B cell (primary cell): ENCODE results near the gene ARL4A. TPM values are rescaled to one million over a fixed set of nuclear protein-coding genes. Genes with fewer than 3 reads are reported as not detected.

ENCODE experiments used
- ATAC-seq: fragments of 200-7000 bp; cut with Tn5 transposase; one replicate; pipeline ENCODE4 v1.10.0; 2021; ENCODE audit warnings: low read depth, mild to moderate bottlenecking, moderate number of reproducible peaks, moderate library complexity
- CTCF ChIA-PET: fragments of 350-600 bp; sonication (Branson Sonifier 250); formaldehyde crosslinking; loops from one replicate; lab custom pipeline; 2021; ENCODE audit warnings: antibody characterized with exemption, inconsistent platforms; lab: Charles Lee
- POLR2A ChIA-PET: fragments of 350-600 bp; sonication (Branson Sonifier 250); formaldehyde crosslinking; loops from one replicate; lab custom pipeline; 2021; ENCODE audit warnings: antibody characterized with exemption; lab: Charles Lee
- DNase-seq: peaks from one replicate; pipeline ENCODE4 v3.0.0; 2013
- H2AFZ ChIP-seq: 2 replicates; pipeline ENCODE4 v1.6.1; 2012; ENCODE audit warnings: mild to moderate bottlenecking, low read depth, low read length; ENCODE audit not compliant: insufficient read depth, poor library complexity, severe bottlenecking
- H3K27ac ChIP-seq, 2 donors: 1 replicate in 1 of 2; 2 replicates in 1 of 2; pipeline ENCODE4 v1.5.1; 2012 to 2013; ENCODE audit warnings: low read length in 2 of 2, mild to moderate bottlenecking in 2 of 2, moderate library complexity in 1 of 2
- H3K27me3 ChIP-seq, 4 experiments: fragments of 200-600 bp in 1 of 4; sonication (generic) in 1 of 4; replicated peaks in 1 of 4; 1 replicate in 2 of 4; 2 replicates in 2 of 4; pipeline versions ENCODE4 v1.6.1 to v1.7.0; 2013 to 2016; ENCODE audit warnings: low read length in 3 of 4, mild to moderate bottlenecking in 2 of 4, mixed read lengths in 1 of 4, moderate library complexity in 1 of 4; ENCODE audit not compliant: insufficient read depth in 4 of 4, control insufficient read depth in 3 of 4; ENCODE audit errors: control extremely low read depth in 1 of 4
- H3K36me3 ChIP-seq, 2 experiments: replicated peaks in 1 of 2; 1 replicate in 1 of 2; 2 replicates in 1 of 2; pipeline versions ENCODE4 v1.6.1 to v1.7.1; 2013; ENCODE audit warnings: low read length in 1 of 2; ENCODE audit not compliant: insufficient read depth in 2 of 2, control insufficient read depth in 1 of 2; ENCODE audit errors: control extremely low read depth in 1 of 2, extremely low read depth in 1 of 2
- H3K4me1 ChIP-seq, 2 donors: fragments of 200-600 bp in 1 of 2; sonication (generic) in 1 of 2; 1 replicate in 1 of 2; 2 replicates in 1 of 2; pipeline versions ENCODE4 v1.5.1 to v1.6.1; 2013 to 2017; ENCODE audit warnings: low read length in 2 of 2; ENCODE audit not compliant: control insufficient read depth in 2 of 2, insufficient read depth in 2 of 2
- H3K4me2 ChIP-seq: replicated peaks from 2 replicates; pipeline ENCODE3; 2012; ENCODE audit warnings: mild to moderate bottlenecking, low read depth, low read length; ENCODE audit not compliant: poor library complexity, severe bottlenecking
- H3K4me3 ChIP-seq, 5 experiments: fragments of 200-600 bp in 1 of 5; sonication (generic) in 1 of 5; 1 replicate in 3 of 5; 2 replicates in 2 of 5; pipeline versions ENCODE4 v1.5.1 to v1.7.0; 2011 to 2016; ENCODE audit warnings: low read length in 4 of 5, mild to moderate bottlenecking in 4 of 5, low read depth in 2 of 5, control low read depth in 1 of 5, moderate library complexity in 1 of 5; ENCODE audit not compliant: insufficient read depth in 1 of 5; ENCODE audit errors: control extremely low read depth in 1 of 5, extremely low read depth in 1 of 5
- H3K79me2 ChIP-seq: fragments of 200-600 bp; sonication (generic); one replicate; pipeline ENCODE4 v1.6.0; 2016; ENCODE audit warnings: low read length; ENCODE audit not compliant: control insufficient read depth, insufficient read depth
- H3K9ac ChIP-seq: fragments of 200-600 bp; sonication (generic); 2 replicates; pipeline ENCODE4 v1.6.1; 2017; ENCODE audit warnings: mild to moderate bottlenecking, low read length, moderate library complexity
- H3K9me3 ChIP-seq, 3 donors: one replicate each; pipeline versions ENCODE4 v1.6.1 to v1.7.1; 2013; ENCODE audit warnings: low read length in 2 of 3; ENCODE audit not compliant: control insufficient read depth in 2 of 3, insufficient read depth in 1 of 3; ENCODE audit errors: control extremely low read depth in 1 of 3
- H4K20me1 ChIP-seq: 2 replicates; pipeline ENCODE4 v1.6.0; 2012; ENCODE audit warnings: mild to moderate bottlenecking, low read length; ENCODE audit not compliant: insufficient read depth, control insufficient read depth, poor library complexity, severe bottlenecking
- H3K27ac Mint-ChIP-seq: one replicate; pipeline ENCODE4 v1.8.0; 2021; ENCODE audit warnings: mixed read lengths
- H3K27me3 Mint-ChIP-seq: one replicate; pipeline ENCODE4 v1.8.0; 2021; ENCODE audit warnings: mixed read lengths
- H3K4me1 Mint-ChIP-seq: one replicate; pipeline ENCODE4 v1.8.0; 2021; ENCODE audit warnings: mixed read lengths
- H3K4me3 Mint-ChIP-seq: one replicate; pipeline ENCODE4 v1.8.0; 2021; ENCODE audit warnings: mixed read lengths
- H3K9me3 Mint-ChIP-seq: one replicate; pipeline ENCODE4 v1.8.0; 2022; ENCODE audit warnings: mixed read lengths; ENCODE audit not compliant: insufficient read depth
- EZH2 ChIP-seq: IDR thresholded peaks from 2 replicates; pipeline ENCODE4 v1.6.1; 2012; ENCODE audit warnings: borderline replicate concordance, low read depth, mild to moderate bottlenecking, moderate library complexity, low read length; ENCODE audit not compliant: insufficient read depth, poor library complexity, severe bottlenecking
- WGBS: methylation state at CpG from one replicate; pipeline ENCODE4 v1.1.5; 2013; ENCODE audit warnings: missing lambda C conversion rate; ENCODE audit not compliant: insufficient coverage; 5-methylcytosine and 5-hydroxymethylcytosine counted together
- intact Hi-C: fragments of 100-400 bp; cut with micrococcal nuclease; formaldehyde crosslinking; loops from one replicate; pipeline ENCODE4 v1.10.0; 2022
- polyA plus RNA-seq: library from polyadenylated mRNA; depleted of rRNA; stranded (reverse); fragments of >200 nt; gene quantifications from 2 replicates; pipeline ENCODE4 v1.2.3, GENCODE V29; 2012
- total RNA-seq, 2 donors: library from RNA; stranded (reverse); fragments of 120-200 nt in 1 of 2; gene quantifications; 1 replicate in 1 of 2; 2 replicates in 1 of 2; pipeline versions ENCODE4 v1.2.3 to v1.2.4, GENCODE V29; 2013 to 2022
- TF ChIP-seq, protein P1 (sequence below): fragments of 200-600 bp; IDR thresholded peaks from one replicate; pipeline ENCODE4 v1.8.0; 2022; ENCODE audit warnings: antibody characterized with exemption, mild to moderate bottlenecking

ARL4A gene
- total and polyA plus RNA-seq, 2 donors (not counting 1 experiment from before 2014, with no cell fraction given): 14.2 to 100 TPM

DNA sequence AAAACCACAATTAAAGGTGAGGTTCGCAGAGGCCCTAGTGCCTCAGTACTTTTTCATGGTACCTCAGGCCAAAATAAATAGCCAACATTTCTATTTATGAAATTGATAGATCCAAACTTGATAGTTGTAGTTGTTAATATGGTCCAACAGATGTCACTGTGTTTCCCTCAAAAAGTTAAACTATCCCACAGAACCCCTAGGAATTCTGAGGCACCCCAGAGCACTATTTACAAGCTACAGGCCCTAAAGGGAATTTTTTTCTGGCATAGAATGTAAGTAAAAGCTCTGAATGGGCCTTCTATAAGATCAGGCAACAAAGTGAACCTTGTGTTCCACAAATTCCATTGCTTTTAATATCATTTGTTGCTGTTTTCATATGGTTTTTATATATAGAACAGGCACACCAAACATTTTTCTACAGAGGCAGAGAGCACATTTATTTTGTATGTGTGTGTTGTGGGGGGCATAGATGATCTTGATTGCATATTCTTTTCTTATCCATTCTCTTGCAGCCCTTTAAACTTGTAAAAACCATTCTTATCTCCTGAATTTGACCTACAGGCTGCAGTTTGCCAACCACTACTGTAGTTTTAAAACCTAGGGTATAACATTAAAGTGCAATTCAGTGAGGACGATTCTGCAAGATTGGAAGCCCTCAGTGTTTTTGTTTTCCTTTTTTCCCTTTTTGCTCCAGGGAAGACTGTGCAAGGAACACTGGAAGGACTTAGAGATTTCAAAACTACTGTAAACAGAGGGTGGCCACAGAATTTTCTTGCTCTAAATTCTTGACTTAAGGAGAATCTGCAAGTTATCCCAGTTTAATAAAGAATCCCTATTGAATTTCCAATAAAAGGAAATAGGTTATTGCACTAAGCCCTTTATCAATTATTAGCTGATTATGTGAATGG lies 3.5 kb upstream of the ARL4A start:
- H3K4me3 ChIP-seq: no peak overlapping the region
- no peaks in the 10 kb centered on the region for H3K36me3 ChIP-seq
- Mint-ChIP-seq H3K27me3 (no peaks in the 10 kb centered on the region), H3K4me1 (peaks cover 43% of the 10 kb centered on the region), H3K9me3 (no peaks in the 10 kb centered on the region), H3K27ac (peak overlapping the region; percentile 1), H3K4me3 (no peak overlapping the region)
- no peak overlapping the region for H3K4me2 ChIP-seq
- no peak for ATAC-seq
- H3K27ac ChIP-seq: peak overlapping the region in 1 of 2 donors; percentile 100
- ChIA-PET POLR2A (no interaction called here), CTCF (interaction anchor here (0.7 to 2.8 kb wide), 3 partner anchors 9 to 578 kb away, joined by 3 to 11 read pairs (median 6); no protein-coding TSS in a partner anchor)
- peaks cover 0 to 8% (median 0%) of the 10 kb centered on the region in 3 donors for H3K9me3 ChIP-seq
- no CpG with 5 or more reads among the region's 2 CpGs for WGBS
- H3K79me2 ChIP-seq: peaks cover 8% of the 10 kb centered on the region
- peak; percentile 17 for DNase-seq
- peaks cover 18 to 24% of the 10 kb centered on the region in 2 donors for H3K4me1 ChIP-seq
- no peak overlapping the region for H2AFZ ChIP-seq
- intact Hi-C loops: loop anchor here (10.0 kb wide), 1 partner anchor 159 kb away; no protein-coding TSS in a partner anchor
- no peaks in the 10 kb centered on the region for H3K27me3 ChIP-seq
- H4K20me1 ChIP-seq: peaks cover 7% of the 10 kb centered on the region
- TF ChIP-seq EZH2: no peak
- TF ChIP-seq, protein P1, sequence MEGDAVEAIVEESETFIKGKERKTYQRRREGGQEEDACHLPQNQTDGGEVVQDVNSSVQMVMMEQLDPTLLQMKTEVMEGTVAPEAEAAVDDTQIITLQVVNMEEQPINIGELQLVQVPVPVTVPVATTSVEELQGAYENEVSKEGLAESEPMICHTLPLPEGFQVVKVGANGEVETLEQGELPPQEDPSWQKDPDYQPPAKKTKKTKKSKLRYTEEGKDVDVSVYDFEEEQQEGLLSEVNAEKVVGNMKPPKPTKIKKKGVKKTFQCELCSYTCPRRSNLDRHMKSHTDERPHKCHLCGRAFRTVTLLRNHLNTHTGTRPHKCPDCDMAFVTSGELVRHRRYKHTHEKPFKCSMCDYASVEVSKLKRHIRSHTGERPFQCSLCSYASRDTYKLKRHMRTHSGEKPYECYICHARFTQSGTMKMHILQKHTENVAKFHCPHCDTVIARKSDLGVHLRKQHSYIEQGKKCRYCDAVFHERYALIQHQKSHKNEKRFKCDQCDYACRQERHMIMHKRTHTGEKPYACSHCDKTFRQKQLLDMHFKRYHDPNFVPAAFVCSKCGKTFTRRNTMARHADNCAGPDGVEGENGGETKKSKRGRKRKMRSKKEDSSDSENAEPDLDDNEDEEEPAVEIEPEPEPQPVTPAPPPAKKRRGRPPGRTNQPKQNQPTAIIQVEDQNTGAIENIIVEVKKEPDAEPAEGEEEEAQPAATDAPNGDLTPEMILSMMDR: no peak
- no peak overlapping the region for H3K9ac ChIP-seq
